DMS153 (cell line): ENCODE results near the gene RAPSN.

Source experiments
- DNase-seq: peaks from one replicate; lab custom pipeline; 2025; lab: John Stamatoyannopoulos, UW

RAPSN gene

DNA sequence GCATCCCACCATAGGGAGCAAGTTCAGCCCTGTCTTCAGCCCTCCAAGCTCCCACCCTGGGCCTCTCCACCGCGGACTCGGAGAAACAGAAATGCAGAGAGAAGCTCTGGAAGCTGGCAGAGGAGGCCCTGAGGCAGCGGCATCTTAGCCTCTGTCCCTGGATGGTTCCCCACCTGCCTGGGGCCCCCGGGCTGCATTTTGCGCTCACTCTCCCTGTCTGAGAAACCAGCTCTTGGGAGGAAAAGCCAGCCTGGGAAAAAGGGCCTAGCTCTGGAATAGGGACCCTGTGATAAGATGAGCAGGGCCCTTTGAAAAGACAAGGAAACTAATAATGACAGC lies 58.5 kb downstream of the RAPSN start:
- no peak for DNase-seq

GRCh38 chr11:47389577-47390421 lies 59.1 kb downstream of the RAPSN start:
- DNase-seq, result no peak

- no peak for DNase-seq
Measured at GRCh38 chr11:47388697-47389576, 60.0 kb downstream of the RAPSN start.

DNA sequence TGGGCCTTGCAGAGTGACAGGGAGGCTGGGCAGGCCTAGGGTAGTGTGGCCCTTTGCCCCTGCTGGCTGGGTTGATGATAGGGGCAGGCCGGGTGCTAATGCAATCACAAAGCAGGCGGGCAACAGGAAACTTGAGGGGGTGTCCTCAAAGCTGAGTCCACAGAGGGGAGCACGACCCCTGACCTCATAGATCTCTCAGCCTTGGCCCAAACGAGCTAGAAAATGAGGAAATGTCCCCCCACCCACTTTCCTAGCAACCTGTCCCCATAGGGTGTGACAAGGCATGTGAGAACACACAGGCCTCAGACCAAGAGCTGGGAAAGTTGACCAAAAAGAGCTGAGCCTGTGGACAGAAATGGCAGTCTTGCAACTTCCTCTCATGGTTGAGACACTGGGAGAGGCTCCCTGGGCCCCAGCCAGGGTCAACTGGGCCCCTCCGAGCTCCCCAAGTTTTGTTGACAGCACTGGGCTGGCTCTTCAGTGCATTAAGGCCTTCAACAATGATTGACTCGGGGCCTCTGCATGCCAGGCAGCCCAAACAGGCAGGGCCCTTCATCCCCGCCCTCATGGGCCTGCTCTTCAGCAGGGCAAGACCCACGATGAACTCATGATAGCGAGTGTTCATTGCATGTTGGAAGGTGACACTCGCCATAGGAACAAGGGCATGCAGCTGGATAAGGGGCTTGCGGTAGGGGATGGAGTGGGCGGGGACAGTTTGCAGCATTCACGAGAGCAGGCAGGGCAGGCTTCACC lies 60.8 kb downstream of the RAPSN start:
- DNase-seq, result no peak
